Mesenchymal stem cell (in vitro differentiated cells and primary cell): ENCODE data around the gene THADA.
A peak's percentile ranks its signal among the peaks of the same experiment; 100 is the strongest.

ENCODE experiments used
- DNase-seq: peaks from one replicate; pipeline ENCODE4 v3.0.0-alpha.2; 2013
- H2AFZ ChIP-seq: one replicate; pipeline ENCODE4 v1.6.1; 2013; ENCODE audit warnings: low read depth, mild to moderate bottlenecking, control low read depth, inconsistent platforms, low read length, moderate library complexity
- H2AK5ac ChIP-seq: 2 replicates; pipeline ENCODE4 v1.6.1; 2013; ENCODE audit warnings: low read length, moderate library complexity, mild to moderate bottlenecking, inconsistent platforms; ENCODE audit not compliant: severe bottlenecking
- H2BK120ac ChIP-seq: one replicate; pipeline ENCODE4 v1.6.1; 2013; ENCODE audit warnings: low read depth, mild to moderate bottlenecking, inconsistent platforms, low read length, moderate library complexity
- H2BK12ac ChIP-seq, 2 experiments: one replicate each; pipeline ENCODE4 v1.6.1; 2013; ENCODE audit warnings: inconsistent platforms in 2 of 2, low read length in 2 of 2, mild to moderate bottlenecking in 2 of 2, moderate library complexity in 2 of 2, control low read depth in 1 of 2
- H2BK15ac ChIP-seq: one replicate; pipeline ENCODE4 v1.6.1; 2013; ENCODE audit warnings: mild to moderate bottlenecking, low read depth, inconsistent platforms; ENCODE audit not compliant: poor library complexity, severe bottlenecking
- H2BK5ac ChIP-seq: 2 replicates; pipeline ENCODE4 v1.6.1; 2013; ENCODE audit warnings: low read depth, mild to moderate bottlenecking, low read length, control low read depth, inconsistent platforms; ENCODE audit not compliant: poor library complexity, severe bottlenecking
- H3K14ac ChIP-seq, 2 experiments: one replicate each; pipeline ENCODE4 v1.6.1; 2013; ENCODE audit warnings: inconsistent platforms in 2 of 2, low read length in 2 of 2, control low read depth in 1 of 2, mild to moderate bottlenecking in 1 of 2, moderate library complexity in 1 of 2
- H3K18ac ChIP-seq, 2 experiments: one replicate each; pipeline ENCODE4 v1.6.1; 2013; ENCODE audit warnings: inconsistent platforms in 2 of 2, low read length in 2 of 2, control low read depth in 1 of 2, low read depth in 1 of 2, mild to moderate bottlenecking in 1 of 2
- H3K23ac ChIP-seq, 2 experiments: one replicate each; pipeline ENCODE4 v1.6.1; 2013; ENCODE audit warnings: inconsistent platforms in 2 of 2, low read length in 2 of 2, mild to moderate bottlenecking in 2 of 2, moderate library complexity in 2 of 2, control low read depth in 1 of 2
- H3K27ac ChIP-seq: 2 replicates; pipeline ENCODE4 v1.5.1; 2013; ENCODE audit warnings: mild to moderate bottlenecking, moderate library complexity, low read length, control low read depth, inconsistent platforms; ENCODE audit not compliant: poor library complexity, severe bottlenecking
- H3K27me3 ChIP-seq, 2 experiments: 2 replicates each; pipeline versions ENCODE4 v1.6.1 to v1.7.0; 2013; ENCODE audit warnings: low read length in 2 of 2, mild to moderate bottlenecking in 2 of 2, moderate library complexity in 2 of 2, control low read depth in 1 of 2, inconsistent platforms in 1 of 2; ENCODE audit not compliant: control insufficient read depth in 1 of 2, insufficient read depth in 1 of 2
- H3K36me3 ChIP-seq, 2 experiments: 2 replicates each; pipeline versions ENCODE4 v1.6.1 to v1.7.0; 2013; ENCODE audit warnings: low read length in 2 of 2, control low read depth in 1 of 2, inconsistent platforms in 1 of 2, low read depth in 1 of 2, mild to moderate bottlenecking in 1 of 2; ENCODE audit not compliant: insufficient read depth in 2 of 2, control insufficient read depth in 1 of 2
- H3K4ac ChIP-seq, 2 experiments: one replicate each; pipeline ENCODE4 v1.6.1; 2013; ENCODE audit warnings: inconsistent platforms in 2 of 2, low read length in 2 of 2, mild to moderate bottlenecking in 2 of 2, moderate library complexity in 2 of 2, control low read depth in 1 of 2, low read depth in 1 of 2
- H3K4me1 ChIP-seq: 2 replicates; pipeline ENCODE4 v1.6.1; 2013; ENCODE audit warnings: low read depth, low read length, control low read depth; ENCODE audit not compliant: control insufficient read depth, insufficient read depth
- H3K4me2 ChIP-seq: 2 replicates; pipeline ENCODE4 v1.6.1; 2013; ENCODE audit warnings: low read length, mild to moderate bottlenecking, inconsistent platforms; ENCODE audit not compliant: poor library complexity, severe bottlenecking
- H3K4me3 ChIP-seq, 2 experiments: 2 replicates each; pipeline versions ENCODE4 v1.5.1 to v1.7.0; 2013; ENCODE audit warnings: low read length in 2 of 2, mild to moderate bottlenecking in 2 of 2, control low read depth in 1 of 2, low read depth in 1 of 2; ENCODE audit not compliant: insufficient read depth in 1 of 2
- H3K79me1 ChIP-seq: replicated peaks from 2 replicates; pipeline ENCODE4 v1.6.1; 2013; ENCODE audit warnings: mild to moderate bottlenecking, control low read depth, low read length, inconsistent platforms; ENCODE audit not compliant: poor library complexity, severe bottlenecking
- H3K9ac ChIP-seq: 2 replicates; pipeline ENCODE4 v1.7.0; 2013; ENCODE audit warnings: mild to moderate bottlenecking, low read length, moderate library complexity
- H3K9me3 ChIP-seq: 2 replicates; pipeline ENCODE4 v1.7.0; 2013; ENCODE audit warnings: mild to moderate bottlenecking, low read length; ENCODE audit not compliant: control insufficient read depth
- H4K8ac ChIP-seq: one replicate; pipeline ENCODE4 v1.6.1; 2013; ENCODE audit warnings: inconsistent platforms, mild to moderate bottlenecking, low read length, moderate library complexity
- H4K91ac ChIP-seq: one replicate; pipeline ENCODE4 v1.6.1; 2013; ENCODE audit warnings: mild to moderate bottlenecking, low read length, inconsistent platforms
- WGBS: methylation state at CpG from one replicate; pipeline ENCODE4 v1.1.7; 2013; ENCODE audit warnings: mixed read lengths; 5-methylcytosine and 5-hydroxymethylcytosine counted together

The THADA gene

DNA sequence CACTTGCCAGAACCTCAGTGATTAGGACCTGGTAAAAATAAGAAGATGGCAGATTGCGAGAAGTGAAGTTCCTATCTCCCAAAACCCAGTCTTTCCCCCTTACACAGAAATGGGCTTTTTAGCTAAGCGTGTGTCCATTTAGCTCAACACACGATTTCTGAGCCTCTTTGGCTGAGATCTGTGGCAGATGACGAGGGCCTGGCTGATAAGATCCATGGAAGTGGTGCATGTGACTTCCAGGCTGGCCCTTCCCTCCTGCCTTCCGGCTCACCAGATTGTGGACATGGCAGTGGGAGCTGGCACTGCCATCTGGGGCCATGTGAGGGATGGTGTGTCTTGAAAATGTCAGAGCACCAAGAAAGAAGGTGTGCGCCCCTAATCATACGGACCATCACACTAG, 328.5 kb downstream of the THADA start:
- H2BK5ac ChIP-seq, result no peak overlapping the region
- H3K9me3 ChIP-seq, result no peaks in the 10 kb centered on the region
- peak overlapping the region in 1 of 2 experiments; percentile 63 for H3K4ac ChIP-seq
- H3K36me3 ChIP-seq, result peaks cover 5 to 14% of the 10 kb centered on the region in 2 experiments
- no peak overlapping the region for H3K9ac ChIP-seq
- no peak overlapping the region for H3K23ac ChIP-seq
- DNase-seq, result no peak
- H2AFZ ChIP-seq, result no peak overlapping the region
- H2BK120ac ChIP-seq, result peak overlapping the region; percentile 42
- no peak overlapping the region for H3K18ac ChIP-seq
- no peak overlapping the region for H2AK5ac ChIP-seq
- H2BK15ac ChIP-seq, result no peak overlapping the region
- H3K4me1 ChIP-seq, result peaks cover 18% of the 10 kb centered on the region
- 99% methylated on average over 7 of the region's 7 CpGs for WGBS
- no peak overlapping the region for H3K14ac ChIP-seq
- no peak overlapping the region for H3K27ac ChIP-seq
- H3K79me1 ChIP-seq, result no peaks in the 10 kb centered on the region
- no peaks in the 10 kb centered on the region for H3K27me3 ChIP-seq
- H3K4me3 ChIP-seq, result no peak overlapping the region
- H4K8ac ChIP-seq, result peak overlapping the region; percentile 27
- no peak overlapping the region for H3K4me2 ChIP-seq
- peak overlapping the region; percentile 63 for H4K91ac ChIP-seq
- H2BK12ac ChIP-seq, result peak overlapping the region; percentile 0 to 87

DNA sequence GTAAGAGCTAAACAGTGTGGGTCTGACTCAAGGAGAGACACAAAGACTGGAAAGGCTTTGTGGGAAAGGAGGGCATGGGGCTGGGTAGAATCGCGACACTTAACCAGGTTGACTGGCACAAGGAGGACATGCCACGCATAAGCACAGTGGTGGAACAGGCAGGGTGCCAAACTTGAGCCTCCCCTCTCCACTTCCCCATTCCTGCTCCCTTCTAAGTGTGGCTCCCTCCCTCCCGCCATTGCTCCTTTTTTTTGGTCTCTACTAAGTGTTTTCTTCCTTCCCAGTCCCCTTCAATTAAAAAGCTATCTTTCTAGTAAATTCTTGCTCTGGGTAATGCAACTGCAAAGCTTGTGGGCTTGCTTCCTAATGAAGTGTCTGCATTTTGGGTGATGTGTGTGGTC, 329.1 kb downstream of the THADA start:
- Histone ChIP-seq H4K91ac (no peak overlapping the region), H3K14ac (peak overlapping the region in 1 of 2 experiments; percentile 91), H3K27me3 (no peaks in the 10 kb centered on the region), H3K18ac (peak overlapping the region; percentile 23 to 86), H3K9ac (no peak overlapping the region), H3K4me1 (peaks cover 18% of the 10 kb centered on the region), H3K4me2 (no peak overlapping the region), H2BK120ac (no peak overlapping the region), H3K4ac (no peak overlapping the region), H3K79me1 (no peaks in the 10 kb centered on the region), H2BK12ac (peak overlapping the region; percentile 91 to 99), H2AK5ac (no peak overlapping the region), H2BK5ac (no peak overlapping the region), H2BK15ac (no peak overlapping the region), H3K9me3 (no peaks in the 10 kb centered on the region), H3K36me3 (peaks cover 8 to 14% of the 10 kb centered on the region in 2 experiments), H3K4me3 (no peak overlapping the region), H3K27ac (no peak overlapping the region), H4K8ac (no peak overlapping the region), H2AFZ (no peak overlapping the region), H3K23ac (peak overlapping the region in 1 of 2 experiments; percentile 67)
- 97% methylated on average over 4 of the region's 4 CpGs for WGBS
- DNase-seq, result no peak

DNA sequence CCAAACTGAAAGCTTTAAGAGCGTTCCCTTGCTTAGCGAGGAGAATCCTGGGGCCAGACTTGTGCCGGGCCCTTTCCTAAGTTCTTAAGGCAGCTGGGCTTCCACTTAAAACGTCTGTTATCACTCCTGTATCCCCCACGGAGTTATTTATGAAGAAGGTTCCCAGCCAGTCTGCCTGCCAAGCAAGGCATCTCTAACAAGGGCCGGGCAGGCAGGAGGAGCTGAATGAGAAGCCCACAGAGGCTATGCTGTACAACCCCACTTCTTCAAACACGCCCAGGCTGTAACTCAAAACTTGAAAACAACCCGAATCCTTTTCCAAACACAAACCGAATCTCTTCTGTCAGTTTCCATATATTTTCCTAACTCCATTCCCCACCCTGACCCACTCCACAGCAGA, 330.4 kb downstream of the THADA start:
- Histone ChIP-seq H3K4me2 (no peak overlapping the region), H3K27ac (no peak overlapping the region), H2AFZ (no peak overlapping the region), H3K4me3 (peak overlapping the region in 1 of 2 experiments; percentile 36), H3K14ac (no peak overlapping the region), H4K8ac (peak overlapping the region; percentile 21), H3K36me3 (peaks cover 8 to 11% of the 10 kb centered on the region in 2 experiments), H3K9ac (peak overlapping the region; percentile 76), H3K4me1 (peaks cover 18% of the 10 kb centered on the region), H3K4ac (no peak overlapping the region), H2AK5ac (no peak overlapping the region), H3K23ac (no peak overlapping the region), H3K9me3 (no peaks in the 10 kb centered on the region), H3K27me3 (no peaks in the 10 kb centered on the region), H2BK15ac (no peak overlapping the region), H2BK120ac (no peak overlapping the region), H3K79me1 (no peaks in the 10 kb centered on the region), H3K18ac (peak overlapping the region in 1 of 2 experiments; percentile 59), H2BK12ac (no peak overlapping the region), H2BK5ac (no peak overlapping the region), H4K91ac (no peak overlapping the region)
- DNase-seq, result peak; percentile 38
- WGBS, result 41% methylated on average over 9 of the region's 9 CpGs

DNA sequence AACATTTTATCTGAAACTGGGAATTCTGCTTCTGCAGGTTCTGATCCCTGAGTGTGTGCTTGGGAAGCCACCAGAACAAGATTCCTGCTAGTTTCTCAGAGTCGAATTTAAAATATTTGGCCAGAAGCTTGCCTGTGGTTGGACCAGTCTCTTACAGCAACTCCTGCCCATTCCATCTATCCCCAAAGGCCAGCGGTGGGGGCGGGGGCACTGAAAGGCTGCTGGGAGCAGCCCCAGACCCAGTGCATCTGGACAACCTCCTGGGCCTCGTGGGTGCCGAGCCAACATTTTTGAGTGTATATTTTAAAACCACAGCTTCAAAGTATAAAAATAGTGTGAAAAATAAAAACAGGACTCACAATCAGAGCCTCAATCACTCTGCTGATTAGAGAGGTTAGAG, 330.8 kb downstream of the THADA start:
- no peak overlapping the region for H3K27ac ChIP-seq
- no peak overlapping the region for H2BK120ac ChIP-seq
- peaks cover 8 to 11% of the 10 kb centered on the region in 2 experiments for H3K36me3 ChIP-seq
- peaks cover 17% of the 10 kb centered on the region for H3K4me1 ChIP-seq
- H3K79me1 ChIP-seq, result no peaks in the 10 kb centered on the region
- H2AK5ac ChIP-seq, result no peak overlapping the region
- H2BK15ac ChIP-seq, result no peak overlapping the region
- H3K4ac ChIP-seq, result no peak overlapping the region
- peak overlapping the region; percentile 76 for H3K9ac ChIP-seq
- H2AFZ ChIP-seq, result no peak overlapping the region
- H3K23ac ChIP-seq, result no peak overlapping the region
- H2BK12ac ChIP-seq, result no peak overlapping the region
- 85% methylated on average over 3 of the region's 5 CpGs for WGBS
- no peak for DNase-seq
- H3K4me2 ChIP-seq, result no peak overlapping the region
- peak overlapping the region; percentile 80 for H4K8ac ChIP-seq
- no peak overlapping the region for H2BK5ac ChIP-seq
- H4K91ac ChIP-seq, result no peak overlapping the region
- no peaks in the 10 kb centered on the region for H3K9me3 ChIP-seq
- no peak overlapping the region for H3K14ac ChIP-seq
- peak overlapping the region in 1 of 2 experiments; percentile 36 for H3K4me3 ChIP-seq
- peak overlapping the region in 1 of 2 experiments; percentile 25 for H3K18ac ChIP-seq
- H3K27me3 ChIP-seq, result no peaks in the 10 kb centered on the region
